Right atrium auricular region (tissue), 2 donors: Measurements from ENCODE around the gene SPATS2. TPM values are rescaled to one million over a fixed set of nuclear protein-coding genes. Genes with fewer than 3 reads are reported as not detected.

Source experiments
- DNase-seq: peaks from one replicate; pipeline ENCODE4 v3.0.0-alpha.2; 2019; ENCODE audit warnings: low spot score
- H3K27ac ChIP-seq, 2 donors: fragments of 200-600 bp; sonication (generic); 1 replicate in 1 of 2; 2 replicates in 1 of 2; pipeline ENCODE4 v1.5.1; 2016 to 2019
- H3K27me3 ChIP-seq, 2 donors: fragments of 200-600 bp; sonication (generic); one replicate each; pipeline versions ENCODE4 v1.5.1 to v1.6.0; 2017 to 2019
- H3K36me3 ChIP-seq: fragments of 200-600 bp; sonication (generic); one replicate; pipeline ENCODE4 v1.5.1; 2016
- H3K4me1 ChIP-seq, 2 donors: fragments of 200-600 bp; sonication (generic); one replicate each; pipeline versions ENCODE4 v1.5.1 to v1.6.0; 2017 to 2019
- H3K4me3 ChIP-seq, 2 donors: fragments of 200-600 bp; sonication (generic); 1 replicate in 1 of 2; 2 replicates in 1 of 2; pipeline ENCODE4 v1.5.1; 2017 to 2019; ENCODE audit warnings: mild to moderate bottlenecking in 1 of 2, moderate library complexity in 1 of 2
- H3K9me3 ChIP-seq, 2 donors: fragments of 200-600 bp; sonication (generic); one replicate each; pipeline ENCODE4 v1.5.1; 2019
- CTCF ChIP-seq, 2 donors: fragments of 200-600 bp; sonication (generic); IDR thresholded peaks; one replicate each; pipeline ENCODE4 v1.5.1; 2019; ENCODE audit warnings: antibody characterized with exemption in 2 of 2
- total RNA-seq, 2 donors: library from RNA; depleted of rRNA; stranded (reverse); fragments of >200 nt; gene quantifications; one replicate each; pipeline ENCODE4 v1.1.0, GENCODE V29; 2016

SPATS2 gene
- total RNA-seq, 2 donors from 2014 or later: 4.6 to 7.6 TPM

GRCh38 chr12:49413010-49413409 is 45.7 kb downstream of the SPATS2 start:
- DNase-seq: no peak
- no peak for TF ChIP-seq CTCF (IDR thresholded peaks at IDR 0.05)
- H3K4me3 ChIP-seq: no peak overlapping the region
- no peaks in the 10 kb centered on the region for H3K4me1 ChIP-seq
- no peaks in the 10 kb centered on the region for H3K9me3 ChIP-seq
- no peaks in the 10 kb centered on the region for H3K27me3 ChIP-seq
- H3K27ac ChIP-seq: no peak overlapping the region
- H3K36me3 ChIP-seq: no peaks in the 10 kb centered on the region

GRCh38 chr12:49413796-49414195 is 46.5 kb downstream of the SPATS2 start:
- no peaks in the 10 kb centered on the region for H3K4me1 ChIP-seq
- H3K4me3 ChIP-seq: no peak overlapping the region
- no peaks in the 10 kb centered on the region for H3K36me3 ChIP-seq
- no peak for TF ChIP-seq CTCF (IDR thresholded peaks at IDR 0.05)
- no peaks in the 10 kb centered on the region for H3K27me3 ChIP-seq
- H3K9me3 ChIP-seq: no peaks in the 10 kb centered on the region
- no peak for DNase-seq
- H3K27ac ChIP-seq: no peak overlapping the region

GRCh38 chr12:49414364-49414763 is 47.1 kb downstream of the SPATS2 start:
- no peak for TF ChIP-seq CTCF (IDR thresholded peaks at IDR 0.05)
- Histone ChIP-seq H3K9me3 (no peaks in the 10 kb centered on the region), H3K4me1 (no peaks in the 10 kb centered on the region), H3K27ac (no peak overlapping the region), H3K4me3 (no peak overlapping the region), H3K27me3 (no peaks in the 10 kb centered on the region), H3K36me3 (no peaks in the 10 kb centered on the region)
- DNase-seq: no peak

- DNase-seq: no peak
- Histone ChIP-seq H3K27ac (no peak overlapping the region), H3K27me3 (no peaks in the 10 kb centered on the region), H3K36me3 (no peaks in the 10 kb centered on the region), H3K9me3 (no peaks in the 10 kb centered on the region), H3K4me1 (no peaks in the 10 kb centered on the region), H3K4me3 (no peak overlapping the region)
- TF ChIP-seq CTCF (IDR thresholded peaks at IDR 0.05): no peak
These were observed 48.3 kb downstream of the SPATS2 start for GRCh38 chr12:49415521-49415970.

GRCh38 chr12:49416892-49417291 is 49.6 kb downstream of the SPATS2 start:
- no peak for TF ChIP-seq CTCF (IDR thresholded peaks at IDR 0.05)
- Histone ChIP-seq H3K9me3 (no peaks in the 10 kb centered on the region), H3K27ac (no peak overlapping the region), H3K36me3 (no peaks in the 10 kb centered on the region), H3K27me3 (no peaks in the 10 kb centered on the region), H3K4me3 (no peak overlapping the region), H3K4me1 (no peaks in the 10 kb centered on the region)
- no peak for DNase-seq

- no peaks in the 10 kb centered on the region for H3K27me3 ChIP-seq
- no peak overlapping the region for H3K4me3 ChIP-seq
- no peak overlapping the region for H3K27ac ChIP-seq
- H3K36me3 ChIP-seq: no peaks in the 10 kb centered on the region
- H3K9me3 ChIP-seq: no peaks in the 10 kb centered on the region
- no peak for DNase-seq
- no peak for TF ChIP-seq CTCF (IDR thresholded peaks at IDR 0.05)
- no peaks in the 10 kb centered on the region for H3K4me1 ChIP-seq
These were observed 50.3 kb downstream of the SPATS2 start for GRCh38 chr12:49417558-49417957.
